Lung (tissue), 12 donors: ENCODE measurements around the gene LYSMD3. TPM values are rescaled to one million over a fixed set of nuclear protein-coding genes. Genes with fewer than 3 reads are reported as not detected.

Experiments used
- ATAC-seq: fragments of 200-7000 bp; cut with Tn5 transposase; one replicate; pipeline ENCODE4 v1.9.1; 2020; ENCODE audit warnings: moderate number of reproducible peaks; ENCODE audit not compliant: insufficient read depth, low FRiP score
- DNase-seq, 3 donors: peaks; one replicate each; pipeline ENCODE4 v3.0.0-alpha.2; 2013 to 2017
- H3K27ac ChIP-seq, 2 donors: one replicate each; pipeline ENCODE4 v1.5.1; 2013; ENCODE audit warnings: mild to moderate bottlenecking in 2 of 2, moderate library complexity in 2 of 2, control low read depth in 1 of 2, inconsistent platforms in 1 of 2, low read depth in 1 of 2, low read length in 1 of 2
- H3K27me3 ChIP-seq, 3 donors: one replicate each; pipeline ENCODE4 v1.5.1; 2013; ENCODE audit warnings: low read length in 2 of 3; ENCODE audit not compliant: control insufficient read depth in 3 of 3, insufficient read depth in 3 of 3
- H3K36me3 ChIP-seq, 4 donors: one replicate each; pipeline ENCODE4 v1.5.1; 2013; ENCODE audit warnings: low read length in 4 of 4, mild to moderate bottlenecking in 1 of 4, moderate library complexity in 1 of 4; ENCODE audit not compliant: control insufficient read depth in 4 of 4, insufficient read depth in 4 of 4
- H3K4me1 ChIP-seq, 5 donors: one replicate each; pipeline ENCODE4 v1.5.1; 2013; ENCODE audit warnings: low read length in 5 of 5, mild to moderate bottlenecking in 2 of 5, moderate library complexity in 1 of 5; ENCODE audit not compliant: control insufficient read depth in 5 of 5, insufficient read depth in 5 of 5
- H3K4me3 ChIP-seq: one replicate; pipeline ENCODE4 v1.5.1; 2013; ENCODE audit warnings: mild to moderate bottlenecking, control low read depth, moderate library complexity
- H3K9ac ChIP-seq, 2 donors: one replicate each; pipeline ENCODE4 v1.5.1; 2013; ENCODE audit warnings: low read length in 2 of 2, control low read depth in 1 of 2; ENCODE audit not compliant: insufficient read depth in 1 of 2
- H3K9me3 ChIP-seq, 4 donors: one replicate each; pipeline ENCODE4 v1.5.1; 2013; ENCODE audit warnings: low read length in 3 of 4, mild to moderate bottlenecking in 1 of 4, moderate library complexity in 1 of 4; ENCODE audit not compliant: control insufficient read depth in 4 of 4, insufficient read depth in 3 of 4
- CTCF ChIP-seq: IDR thresholded peaks from 2 replicates; pipeline ENCODE4 v1.5.1; 2012; ENCODE audit warnings: mild to moderate bottlenecking; ENCODE audit errors: control extremely low read depth, extremely low read depth
- WGBS, 2 donors: extraction: QIAGEN DNeasy Blood & Tissue Kit; methylation state at CpG; one replicate each; pipeline ENCODE4 v1.1.7; 2013; 5-methylcytosine and 5-hydroxymethylcytosine counted together
- polyA plus RNA-seq, 2 donors: library from polyadenylated mRNA; stranded (reverse); fragments of 200-250 nt; gene quantifications; one replicate each; pipeline ENCODE4 v1.2.1, GENCODE V29; 2013
- total RNA-seq, 2 donors: library from RNA; depleted of rRNA in 1 of 2; stranded (reverse); fragments of >200 nt in 1 of 2; gene quantifications; one replicate each; pipeline ENCODE4 v1.2.1, GENCODE V29; 2014 to 2021
- donor health status: control.
- donor health status: control.
- donor health status: Bipolar disorder and iron deficiency.
- donor health status: healthy.
- donor health status: DM: yes; HTN: yes; CAD: no.

The LYSMD3 gene
- total and polyA plus RNA-seq, 4 donors, result 5.7 to 32.8 (median 14.1) TPM

- Histone ChIP-seq H3K9ac (no peak overlapping the region), H3K9me3 (peaks cover 0 to 4% (median 0%) of the 10 kb centered on the region in 4 donors), H3K36me3 (no peaks in the 10 kb centered on the region), H3K4me3 (no peak overlapping the region), H3K27ac (no peak overlapping the region), H3K4me1 (no peaks in the 10 kb centered on the region), H3K27me3 (no peaks in the 10 kb centered on the region)
- no peak for DNase-seq
- ATAC-seq, result no peak
- no peak for TF ChIP-seq CTCF
- whole genome bisulfite sequencing, 2 donors, result 77 to 100% methylated on average over 1 of the region's 1 CpG
These were observed 41.9 kb upstream of the LYSMD3 start for GRCh38 chr5:90571147-90571773.

- Histone ChIP-seq H3K27me3 (no peaks in the 10 kb centered on the region), H3K36me3 (no peaks in the 10 kb centered on the region), H3K9me3 (peaks cover 0 to 4% (median 0%) of the 10 kb centered on the region in 4 donors), H3K4me3 (no peak overlapping the region), H3K4me1 (no peaks in the 10 kb centered on the region), H3K9ac (no peak overlapping the region), H3K27ac (no peak overlapping the region)
- DNase-seq (no peak), ATAC-seq (no peak)
- TF ChIP-seq CTCF, result no peak
- 62 to 72% methylated on average over 2 of the region's 2 CpGs for WGBS, 2 donors
These were observed 40.6 kb upstream of the LYSMD3 start for GRCh38 chr5:90570034-90570433.

- no peaks in the 10 kb centered on the region for H3K36me3 ChIP-seq
- TF ChIP-seq CTCF, result no peak
- no peaks in the 10 kb centered on the region for H3K4me1 ChIP-seq
- no peak overlapping the region for H3K9ac ChIP-seq
- H3K27me3 ChIP-seq, result no peaks in the 10 kb centered on the region
- DNase-seq (no peak), ATAC-seq (no peak)
- H3K27ac ChIP-seq, result no peak overlapping the region
- WGBS, 2 donors, result 85 to 91% methylated on average over 1 of the region's 1 CpG
- H3K9me3 ChIP-seq, result no peaks in the 10 kb centered on the region
- no peak overlapping the region for H3K4me3 ChIP-seq
These were observed 39.7 kb upstream of the LYSMD3 start for GRCh38 chr5:90569084-90569483.

GRCh38 chr5:90565491-90565890 is 36.1 kb upstream of the LYSMD3 start:
- Histone ChIP-seq H3K36me3 (no peaks in the 10 kb centered on the region), H3K9me3 (no peaks in the 10 kb centered on the region), H3K9ac (no peak overlapping the region), H3K4me1 (peaks cover 0 to 1% (median 0%) of the 10 kb centered on the region in 5 donors), H3K27me3 (peaks cover 0 to 6% (median 0%) of the 10 kb centered on the region in 3 donors), H3K27ac (no peak overlapping the region), H3K4me3 (no peak overlapping the region)
- no peak for ATAC-seq
- WGBS, 2 donors, result 90 to 93% methylated on average over 3 of the region's 3 CpGs
- no peak for TF ChIP-seq CTCF
- no peak for DNase-seq
